Measurements from ENCODE around the gene G6PC2.
A peak's percentile ranks its signal among the peaks of the same experiment; 100 is the strongest.
"Not testable (repeated sequence)": the region's sequence is repeated elsewhere in the genome, so short reads cannot be mapped to it uniquely, and the experiment has no call there.

The G6PC2 gene

DNA sequence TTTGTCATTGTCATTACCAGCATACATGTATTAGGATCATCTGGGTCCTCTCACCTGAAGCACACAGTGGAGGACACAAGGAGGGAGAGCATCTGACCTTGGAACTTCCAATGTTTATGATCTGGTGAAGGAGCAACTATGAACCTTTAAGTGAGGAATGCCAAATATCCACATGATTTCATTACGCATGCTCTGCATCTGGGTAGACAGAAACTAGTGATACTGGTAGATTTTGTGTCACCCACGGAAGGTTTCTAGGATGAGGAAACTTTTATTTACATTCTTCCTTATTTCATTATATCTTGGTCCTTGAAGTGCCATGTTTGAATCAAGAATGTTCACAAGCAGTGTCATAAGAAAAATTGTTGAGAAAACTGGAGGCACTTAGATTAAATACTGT lies 42.9 kb upstream of the G6PC2 start:
- no peak overlapping the region for H3K4me3 ChIP-seq (ENCODE audit: low read depth, low read length)
- DNase-seq (ENCODE audit: low read depth), result no peak
- TF ChIP-seq POLR2A (IDR thresholded peaks at IDR 0.05; ENCODE audit: extremely low read depth, insufficient read length), result no peak
- TF ChIP-seq, protein P1, sequence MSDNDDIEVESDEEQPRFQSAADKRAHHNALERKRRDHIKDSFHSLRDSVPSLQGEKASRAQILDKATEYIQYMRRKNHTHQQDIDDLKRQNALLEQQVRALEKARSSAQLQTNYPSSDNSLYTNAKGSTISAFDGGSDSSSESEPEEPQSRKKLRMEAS (IDR thresholded peaks at IDR 0.05; ENCODE audit: low read depth, low read length), result no peak
- no peak for TF ChIP-seq MYC (IDR thresholded peaks at IDR 0.05; ENCODE audit: low read depth, low read length)
- TF ChIP-seq, protein P2, sequence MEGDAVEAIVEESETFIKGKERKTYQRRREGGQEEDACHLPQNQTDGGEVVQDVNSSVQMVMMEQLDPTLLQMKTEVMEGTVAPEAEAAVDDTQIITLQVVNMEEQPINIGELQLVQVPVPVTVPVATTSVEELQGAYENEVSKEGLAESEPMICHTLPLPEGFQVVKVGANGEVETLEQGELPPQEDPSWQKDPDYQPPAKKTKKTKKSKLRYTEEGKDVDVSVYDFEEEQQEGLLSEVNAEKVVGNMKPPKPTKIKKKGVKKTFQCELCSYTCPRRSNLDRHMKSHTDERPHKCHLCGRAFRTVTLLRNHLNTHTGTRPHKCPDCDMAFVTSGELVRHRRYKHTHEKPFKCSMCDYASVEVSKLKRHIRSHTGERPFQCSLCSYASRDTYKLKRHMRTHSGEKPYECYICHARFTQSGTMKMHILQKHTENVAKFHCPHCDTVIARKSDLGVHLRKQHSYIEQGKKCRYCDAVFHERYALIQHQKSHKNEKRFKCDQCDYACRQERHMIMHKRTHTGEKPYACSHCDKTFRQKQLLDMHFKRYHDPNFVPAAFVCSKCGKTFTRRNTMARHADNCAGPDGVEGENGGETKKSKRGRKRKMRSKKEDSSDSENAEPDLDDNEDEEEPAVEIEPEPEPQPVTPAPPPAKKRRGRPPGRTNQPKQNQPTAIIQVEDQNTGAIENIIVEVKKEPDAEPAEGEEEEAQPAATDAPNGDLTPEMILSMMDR (IDR thresholded peaks at IDR 0.05; ENCODE audit: low read depth, low read length), result no peak

DNA sequence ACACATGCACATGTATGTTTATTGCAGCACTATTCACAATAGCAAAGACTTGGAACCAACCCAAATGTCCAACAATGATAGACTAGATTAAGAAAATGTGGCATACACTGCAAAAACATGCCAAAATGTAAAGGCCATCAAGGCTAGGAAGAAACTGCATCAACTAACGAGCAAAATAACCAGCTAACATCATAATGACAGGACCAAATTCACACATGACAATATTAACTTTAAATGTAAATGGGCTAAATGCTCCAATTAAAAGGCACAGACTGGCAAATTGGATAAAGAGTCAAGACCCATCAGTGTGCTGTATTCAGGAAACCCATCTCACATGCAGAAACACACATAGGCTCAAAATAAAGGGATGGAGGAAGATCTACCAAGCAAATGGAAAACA lies 33.9 kb upstream of the G6PC2 start:
- not testable (repeated sequence) for DNase-seq (ENCODE audit: low read depth); H3K4me3 ChIP-seq (ENCODE audit: low read depth, low read length)

DNA sequence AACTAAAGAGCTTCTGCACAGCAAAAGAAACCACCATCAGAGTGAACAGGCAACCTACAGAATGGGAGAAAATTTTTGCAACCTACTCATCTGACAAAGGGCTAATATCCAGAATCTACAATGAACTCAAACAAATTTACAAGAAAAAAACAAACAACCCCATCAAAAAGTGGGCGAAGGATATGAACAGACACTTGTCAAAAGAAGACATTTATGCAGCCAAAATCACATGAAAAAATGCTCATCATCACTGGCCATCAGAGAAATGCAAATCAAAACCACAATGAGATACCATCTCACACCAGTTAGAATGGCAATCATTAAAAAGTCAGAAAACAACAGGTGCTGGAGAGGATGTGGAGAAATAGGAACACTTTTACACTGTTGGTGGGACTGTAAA lies 30.7 kb upstream of the G6PC2 start:
- not testable (repeated sequence) for DNase-seq (ENCODE audit: low read depth); H3K4me3 ChIP-seq (ENCODE audit: low read depth, low read length)

DNA sequence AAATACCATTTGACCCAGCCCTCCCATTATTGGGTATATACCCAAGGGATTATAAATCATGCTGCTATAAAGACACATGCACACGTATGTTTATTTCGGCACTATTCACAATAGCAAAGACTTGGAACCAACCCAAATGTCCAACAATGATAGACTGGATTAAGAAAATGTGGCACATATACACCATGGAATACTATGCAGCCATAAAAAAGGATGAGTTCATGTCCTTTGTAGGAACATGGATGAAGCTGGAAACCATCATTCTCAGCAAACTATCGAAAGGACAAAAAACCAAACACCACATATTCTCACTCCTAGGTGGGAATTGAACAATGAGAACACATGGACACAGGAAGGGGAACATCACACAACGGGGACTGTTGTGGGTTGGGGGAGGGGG lies 30.3 kb upstream of the G6PC2 start:
- H3K4me3 ChIP-seq (ENCODE audit: low read depth, low read length); DNase-seq (ENCODE audit: low read depth): not testable (repeated sequence)

DNA sequence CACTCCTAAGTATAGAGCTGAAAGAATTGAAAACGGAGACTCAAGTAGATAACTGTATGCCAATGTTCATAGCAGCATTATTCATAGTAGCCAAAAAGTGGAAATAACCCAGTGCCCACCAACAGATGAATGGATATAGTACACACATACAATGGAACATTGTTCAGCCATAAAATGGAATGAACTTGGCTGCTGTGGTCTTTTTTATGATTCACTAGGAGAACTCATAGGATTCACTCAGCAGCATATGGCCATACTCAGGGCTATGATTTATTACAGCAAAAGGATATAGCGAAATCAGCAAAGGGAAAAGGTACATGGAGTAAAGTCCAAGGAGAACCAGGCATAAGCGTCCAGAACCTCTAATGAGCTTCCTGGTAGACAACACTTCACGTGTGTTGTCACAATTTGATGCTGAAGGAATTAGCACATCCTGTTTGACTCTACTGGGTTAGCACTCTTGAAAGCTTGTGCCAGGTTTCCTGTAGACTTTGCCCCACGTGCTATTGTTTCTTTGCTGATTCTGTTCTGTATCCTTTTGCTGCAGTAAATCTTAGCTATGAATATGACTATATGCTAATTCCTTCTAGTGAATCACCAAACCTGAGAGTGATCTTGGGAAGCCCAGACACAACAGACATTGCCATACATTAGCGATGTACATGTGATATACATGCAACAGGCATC lies 26.6 kb upstream of the G6PC2 start:
- TF ChIP-seq MYC (IDR thresholded peaks at IDR 0.05; ENCODE audit: low read depth, low read length) (no peak), POLR2A (IDR thresholded peaks at IDR 0.05; ENCODE audit: extremely low read depth, insufficient read length) (no peak)
- TF ChIP-seq, protein P1 (IDR thresholded peaks at IDR 0.05; ENCODE audit: low read depth, low read length), result no peak
- TF ChIP-seq, protein P2 (IDR thresholded peaks at IDR 0.05; ENCODE audit: low read depth, low read length), result no peak
- no peak for DNase-seq (ENCODE audit: low read depth)
- no peak overlapping the region for H3K4me3 ChIP-seq (ENCODE audit: low read depth, low read length)

DNA sequence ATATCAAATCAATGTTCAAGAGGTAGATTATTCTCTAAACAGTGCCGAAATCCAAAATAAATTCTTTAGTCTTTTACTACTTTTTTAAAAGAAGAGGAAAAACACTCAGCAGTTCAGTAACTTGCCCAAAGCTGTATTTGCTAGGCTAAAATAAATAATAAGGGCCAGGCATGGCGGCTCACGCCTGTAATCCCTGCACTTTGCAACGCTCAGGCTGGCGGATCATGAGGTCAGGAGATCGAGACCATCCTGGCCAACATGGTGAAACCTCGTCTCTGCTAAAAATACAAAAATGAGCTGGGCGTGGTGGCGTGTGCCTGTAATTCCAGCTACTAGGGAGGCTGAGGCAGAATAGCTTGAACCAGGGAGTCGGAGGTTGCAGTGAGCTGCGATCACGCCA lies 18.9 kb upstream of the G6PC2 start:
- H3K4me3 ChIP-seq (ENCODE audit: low read depth, low read length); DNase-seq (ENCODE audit: low read depth): not testable (repeated sequence)

DNA sequence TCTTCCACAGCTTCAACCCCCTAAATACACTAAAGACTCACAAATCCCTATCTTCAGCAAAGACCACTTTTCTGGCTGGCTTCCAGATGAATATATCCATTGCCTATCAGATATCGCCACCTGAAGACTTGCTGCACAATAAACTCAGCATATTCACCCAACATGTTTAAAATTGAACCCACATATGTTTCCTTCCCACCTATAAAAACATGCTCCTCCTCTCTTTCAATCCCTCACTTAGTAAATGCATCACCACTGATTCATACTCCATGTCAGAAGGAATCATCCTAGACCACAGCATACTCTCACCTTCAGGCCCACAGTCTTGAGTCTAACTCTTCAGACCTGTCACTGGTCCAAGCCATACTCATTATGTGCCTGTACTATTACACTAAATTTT lies 16.1 kb upstream of the G6PC2 start:
- H3K4me3 ChIP-seq (ENCODE audit: low read depth, low read length), result no peak overlapping the region
- DNase-seq (ENCODE audit: low read depth), result no peak
- TF ChIP-seq POLR2A (IDR thresholded peaks at IDR 0.05; ENCODE audit: extremely low read depth, insufficient read length), result no peak

DNA sequence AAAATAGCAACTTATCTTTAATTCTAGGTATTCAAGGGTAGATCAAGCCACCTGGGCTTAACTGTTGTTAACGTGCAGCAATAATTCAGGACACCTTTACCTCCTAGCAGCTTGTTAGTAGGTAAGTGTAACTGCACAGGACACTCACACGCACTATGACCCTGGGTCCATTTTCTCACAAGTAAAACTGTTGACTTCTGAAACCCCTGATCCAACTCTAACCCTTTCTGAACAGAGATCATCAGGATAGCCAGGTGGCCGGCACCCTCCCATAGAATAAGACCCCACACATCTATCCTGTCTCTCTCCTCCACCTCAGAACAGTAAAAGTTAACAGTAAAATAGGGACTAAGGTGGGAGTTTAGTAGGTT lies 11.5 kb upstream of the G6PC2 start:
- peak; percentile 31 for DNase-seq (ENCODE audit: low read depth)
- H3K4me3 ChIP-seq (ENCODE audit: low read depth, low read length), result peak overlapping the region; percentile 94
- TF ChIP-seq POLR2A (IDR thresholded peaks at IDR 0.05; ENCODE audit: extremely low read depth, insufficient read length) (no peak), MYC (IDR thresholded peaks at IDR 0.05; ENCODE audit: low read depth, low read length) (no peak)
- TF ChIP-seq, protein P2 (IDR thresholded peaks at IDR 0.05; ENCODE audit: low read depth, low read length), result no peak
- TF ChIP-seq, protein P1 (IDR thresholded peaks at IDR 0.05; ENCODE audit: low read depth, low read length), result no peak

Data from NB4 (cell line).